AG20443 (cell line): ENCODE measurements around the gene GGTLC2.
"Not testable (repeated sequence)": the region's sequence is repeated elsewhere in the genome, so short reads cannot be mapped to it uniquely, and the experiment has no call there.

ENCODE experiments used
- DNase-seq: peaks from one replicate; pipeline ENCODE4 v3.0.0; 2012; ENCODE audit warnings: low spot score, mixed read lengths

GGTLC2 gene

DNA sequence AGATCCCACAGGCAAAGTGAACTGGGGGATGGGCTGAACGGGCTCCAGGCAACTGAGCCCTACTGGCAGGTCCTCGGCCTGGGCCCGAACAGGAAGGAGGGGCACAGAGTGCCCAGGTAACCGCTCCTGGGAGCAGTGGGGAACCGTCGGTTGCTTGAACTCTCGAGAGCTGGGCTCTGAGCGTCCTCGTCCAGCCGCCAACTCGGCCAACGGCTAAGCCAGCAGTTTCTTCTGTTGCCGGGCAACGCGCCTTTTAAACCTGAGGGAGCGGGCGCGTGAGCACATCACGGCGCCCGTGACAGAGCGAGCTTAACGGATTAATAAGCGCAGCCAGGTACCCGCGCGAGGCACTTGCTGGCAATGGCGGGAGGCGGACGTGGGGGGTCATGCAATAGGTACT lies at the start of gene GGTLC2:
Gene GGTLC2, plus strand, starts transcription at position 301 of the 400 bp plus-strand sequence. CDS start 1,732 bp downstream, outside the sequence.
- not testable (repeated sequence) for DNase-seq

DNA sequence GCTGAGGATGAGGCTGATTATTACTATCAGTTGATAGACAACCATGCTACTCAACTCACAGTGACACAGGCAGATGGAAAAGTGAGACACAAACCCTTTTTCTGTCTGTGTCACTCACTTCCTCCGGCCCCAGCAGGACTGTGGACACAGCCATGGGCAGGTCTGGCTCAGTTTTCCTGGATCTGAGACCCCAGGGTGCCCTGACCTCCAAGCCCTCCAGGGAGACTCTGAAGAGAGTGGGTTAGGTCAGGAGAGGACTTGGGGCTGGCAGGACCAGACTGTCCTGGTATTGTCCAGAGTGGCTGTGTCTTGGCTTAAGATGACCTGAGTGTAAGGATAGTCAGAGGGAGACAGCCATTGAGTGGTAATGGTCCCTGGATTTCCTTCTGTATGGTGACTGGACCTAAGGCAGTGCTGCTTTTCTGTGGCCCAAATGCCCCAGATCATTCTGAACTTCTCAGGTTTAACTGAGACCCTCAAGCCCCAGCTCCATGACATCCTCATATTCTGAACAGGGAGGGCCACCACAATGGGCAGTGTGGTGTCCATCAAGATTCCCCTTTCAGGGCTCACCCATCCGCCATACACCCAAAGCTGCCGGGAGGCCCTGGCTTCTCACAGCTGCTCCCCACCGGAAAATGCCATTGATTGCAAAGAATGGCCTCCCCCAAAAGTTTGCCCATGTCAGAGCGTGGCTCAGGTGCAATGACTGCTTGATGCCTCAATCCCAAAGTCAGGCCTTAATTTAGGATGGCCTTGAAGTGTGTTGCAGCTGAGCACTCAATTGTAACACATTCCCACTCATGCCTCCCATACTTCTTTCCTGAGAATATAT lies 49.2 kb upstream of the GGTLC2 start:
- no peak for DNase-seq

DNA sequence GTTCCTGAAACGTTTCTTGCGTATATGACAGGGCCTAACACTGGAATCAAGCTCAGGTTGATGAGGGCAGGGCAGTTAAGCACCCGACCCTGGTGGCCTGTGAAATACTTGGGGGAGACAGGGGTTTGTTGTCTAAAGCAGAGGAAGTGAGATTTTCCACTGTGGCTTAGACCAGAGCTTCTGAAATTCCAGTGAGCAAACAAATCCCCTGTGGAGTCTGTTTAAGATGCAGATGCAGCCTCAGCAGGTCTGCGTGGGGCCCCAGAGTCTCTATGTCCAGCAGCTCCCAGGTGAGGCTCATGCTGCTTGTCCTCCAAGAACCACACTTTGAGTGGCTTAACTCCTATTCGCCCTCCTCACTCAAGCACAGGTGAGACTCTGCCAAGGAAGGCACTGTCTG lies 46.3 kb upstream of the GGTLC2 start:
- no peak for DNase-seq

DNA sequence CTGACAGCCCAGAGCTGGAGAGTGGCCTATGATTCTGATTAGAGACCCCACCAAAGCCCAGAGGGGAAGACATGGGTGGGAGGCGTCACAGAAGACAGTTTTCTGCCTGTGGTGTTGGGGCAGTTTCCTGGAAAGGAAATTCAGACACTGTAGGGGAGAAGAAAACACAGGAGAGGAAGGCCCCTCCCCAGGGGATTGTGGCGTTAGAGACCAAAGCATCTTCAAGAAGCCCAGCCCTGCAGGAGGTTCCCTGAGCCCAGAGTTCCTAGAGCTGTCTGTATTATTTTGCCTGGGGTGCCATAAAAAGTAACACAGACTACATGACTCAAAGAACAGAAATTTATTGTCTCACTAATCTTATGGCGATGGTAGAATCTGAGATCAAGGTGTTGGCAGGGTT lies 45.2 kb upstream of the GGTLC2 start:
- DNase-seq = no peak

DNA sequence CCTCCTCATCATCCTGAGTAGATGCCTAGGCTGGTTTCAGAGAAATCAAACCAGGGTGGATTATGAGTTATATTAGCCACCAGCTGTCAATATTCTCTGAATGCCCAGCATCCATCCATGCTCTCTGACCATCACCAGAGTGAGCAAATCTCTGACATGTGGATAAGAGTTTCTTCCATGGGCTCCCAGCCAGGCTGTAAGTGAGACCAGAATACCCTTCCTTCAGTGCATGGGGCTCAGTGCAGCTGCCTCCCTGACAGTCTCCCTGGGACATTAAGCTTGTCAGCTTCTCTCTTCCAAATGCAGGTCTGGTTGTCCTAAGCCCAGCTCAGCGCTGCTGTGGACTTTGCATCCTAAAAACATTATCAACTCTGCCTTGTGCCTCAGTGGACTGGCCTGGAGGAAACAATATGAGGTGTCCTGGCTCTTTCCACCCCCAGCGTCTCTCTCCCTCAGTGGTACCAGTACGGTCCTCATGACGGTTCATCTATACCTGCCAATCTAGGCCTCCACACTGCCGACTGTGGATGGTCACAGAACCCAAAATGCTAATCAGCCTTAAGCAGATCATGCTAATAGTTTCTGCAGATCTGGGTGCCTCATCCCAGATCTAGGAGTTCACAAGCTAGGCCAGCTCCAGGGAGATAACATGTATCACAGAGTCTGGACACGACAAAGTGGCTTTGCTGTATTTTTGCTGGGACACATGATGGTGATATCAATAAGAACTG lies 43.7 kb upstream of the GGTLC2 start:
- no peak for DNase-seq

DNA sequence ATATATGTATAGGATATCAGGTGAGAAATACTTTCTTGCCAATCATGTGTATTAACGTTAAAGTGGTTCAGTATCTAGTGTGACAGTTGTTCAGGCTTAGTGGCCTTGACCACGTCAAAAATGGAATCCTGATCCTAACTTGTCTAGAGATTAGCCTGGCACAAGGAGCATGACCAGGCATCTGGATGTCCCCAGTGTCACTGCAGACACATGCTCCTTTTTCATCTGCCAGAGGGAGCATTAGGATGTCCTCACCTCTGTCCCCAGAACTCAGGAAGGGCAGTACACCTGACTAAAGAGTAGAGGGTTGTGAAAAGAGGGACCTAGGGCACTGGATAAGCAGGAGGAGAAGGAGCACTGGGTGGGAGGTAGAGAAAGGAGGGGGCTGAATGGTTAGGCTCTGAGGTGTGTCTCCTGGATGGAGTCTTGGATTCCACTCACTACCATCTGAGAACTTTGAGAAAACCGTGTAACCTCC lies 40.9 kb upstream of the GGTLC2 start:
- DNase-seq = no peak

DNA sequence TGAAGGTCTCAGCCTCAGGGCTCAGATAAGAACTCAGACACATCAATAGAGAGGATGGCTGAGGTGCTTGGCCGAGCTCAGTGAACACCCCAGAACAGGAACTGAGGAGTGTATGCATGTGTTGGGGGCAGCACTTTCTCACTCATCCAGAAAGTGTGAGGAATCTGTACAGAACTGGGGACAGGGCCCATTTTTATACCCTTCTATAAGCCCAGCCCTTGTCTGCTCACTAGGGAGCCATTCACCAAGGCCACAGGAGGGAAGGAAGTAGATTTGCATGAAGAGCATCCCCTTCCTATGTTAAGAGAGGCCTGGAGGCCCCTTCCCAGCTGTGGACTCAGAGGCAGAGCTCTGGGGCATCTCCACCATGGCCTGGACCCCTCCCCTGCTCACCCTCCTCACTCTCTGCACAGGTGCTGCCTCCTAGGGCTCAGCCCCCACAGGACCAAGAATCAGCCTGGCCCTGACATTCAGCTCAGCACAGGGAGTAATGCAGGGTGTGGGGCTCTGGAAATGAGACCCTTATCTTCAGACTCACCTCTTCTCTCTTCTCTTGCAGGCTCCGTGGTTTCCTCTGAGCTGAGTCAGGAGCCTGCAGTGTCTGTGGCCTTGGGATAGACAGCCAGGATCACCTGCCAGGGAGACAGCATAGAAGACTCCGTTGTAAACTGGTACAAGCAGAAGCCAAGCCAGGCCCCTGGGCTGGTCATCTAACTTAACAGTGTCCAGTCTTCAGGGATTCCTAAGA lies 39.9 kb upstream of the GGTLC2 start:
- DNase-seq = no peak

DNA sequence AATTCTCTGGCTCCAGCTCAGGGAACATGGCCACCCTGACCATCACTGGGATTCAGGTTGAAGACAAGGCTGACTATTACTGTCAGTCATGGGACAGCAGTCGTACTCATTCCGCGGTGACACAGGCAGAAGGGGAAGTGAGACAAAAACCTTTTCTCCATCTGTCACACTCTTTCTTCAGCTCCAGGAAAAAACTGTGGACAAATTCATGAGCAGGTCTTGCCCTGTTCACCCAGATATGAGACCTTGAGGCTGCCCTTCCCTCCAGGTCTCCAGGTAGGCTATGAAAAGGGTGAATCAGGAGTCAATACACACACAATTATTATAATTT lies 39.4 kb upstream of the GGTLC2 start:
- no peak for DNase-seq

DNA sequence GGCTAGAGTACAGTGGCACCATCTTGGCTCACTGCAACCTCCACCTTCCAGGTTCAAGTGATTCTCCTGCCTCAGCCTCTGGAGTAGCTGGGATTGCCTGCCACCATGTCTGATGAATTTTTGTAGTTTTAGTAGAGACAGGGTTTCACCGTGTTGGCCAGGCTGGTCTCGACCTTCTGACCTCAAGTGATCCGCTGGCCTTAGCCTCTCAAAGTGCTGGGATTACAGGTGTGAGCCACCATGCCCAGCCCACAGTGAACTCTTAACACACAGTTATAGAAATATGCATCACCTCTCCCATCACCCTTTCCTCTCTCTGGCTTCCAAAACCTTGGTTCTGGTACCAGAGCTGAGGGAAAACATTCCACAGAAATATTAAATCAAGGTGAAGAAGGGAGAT lies 36.4 kb upstream of the GGTLC2 start:
- not testable (repeated sequence) for DNase-seq

DNA sequence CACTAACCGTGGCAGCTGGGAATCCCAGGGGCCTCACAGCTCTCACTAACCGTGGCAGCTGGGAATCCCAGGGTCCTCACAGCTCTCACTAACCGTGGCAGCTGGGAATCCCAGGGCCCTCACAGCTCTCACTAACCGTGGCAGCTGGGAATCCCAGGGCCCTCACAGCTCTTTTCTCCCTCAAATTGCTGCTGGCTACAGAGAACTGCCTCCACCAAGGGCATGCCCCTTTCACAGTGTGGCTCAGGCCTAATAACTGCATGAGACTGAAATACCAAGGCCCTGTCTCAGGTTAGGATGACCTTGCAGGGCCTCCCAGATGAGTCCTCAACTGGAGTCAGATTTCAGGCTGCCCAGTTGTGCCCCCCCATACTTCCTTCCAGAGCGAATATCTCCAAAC lies 35.1 kb upstream of the GGTLC2 start:
- no peak for DNase-seq

DNA sequence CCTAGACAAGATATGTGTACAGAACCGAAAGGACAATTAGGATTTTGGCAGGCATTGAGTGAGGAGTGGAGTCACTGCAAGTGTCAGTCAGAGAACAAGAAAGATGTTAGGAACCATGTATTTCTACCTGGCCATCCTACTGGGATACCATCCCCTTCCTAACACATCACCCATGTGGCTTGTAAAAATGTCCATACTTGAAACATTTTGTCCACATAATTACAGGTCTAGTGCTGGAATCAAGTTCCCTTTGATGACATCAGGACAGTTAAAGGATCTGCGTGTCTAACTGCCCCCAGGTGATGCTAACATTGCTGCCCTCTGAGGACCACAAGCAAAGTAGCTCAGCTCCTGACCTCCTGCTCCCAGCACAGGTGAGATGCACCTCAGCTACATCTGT lies 31.9 kb upstream of the GGTLC2 start:
- DNase-seq = no peak

DNA sequence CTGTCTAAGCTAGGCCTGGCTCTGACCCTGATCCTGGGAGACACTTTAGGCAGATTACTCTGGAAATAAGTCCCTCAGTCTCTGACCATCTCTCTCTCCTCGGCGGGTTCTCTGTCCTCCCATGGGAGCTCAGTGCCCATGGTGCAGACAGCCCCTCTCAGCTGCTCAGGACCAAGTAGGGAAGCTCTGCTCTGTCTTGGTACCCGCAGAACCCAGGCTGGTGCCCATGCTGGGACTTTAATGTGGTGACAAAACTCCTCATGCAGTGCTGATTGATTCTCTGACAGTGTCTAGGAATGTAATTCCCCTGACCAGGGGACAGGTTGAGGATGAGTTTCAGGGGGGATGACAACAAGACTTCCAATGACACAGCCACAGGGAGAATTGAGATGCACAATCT lies 30.3 kb upstream of the GGTLC2 start:
- DNase-seq = no peak

DNA sequence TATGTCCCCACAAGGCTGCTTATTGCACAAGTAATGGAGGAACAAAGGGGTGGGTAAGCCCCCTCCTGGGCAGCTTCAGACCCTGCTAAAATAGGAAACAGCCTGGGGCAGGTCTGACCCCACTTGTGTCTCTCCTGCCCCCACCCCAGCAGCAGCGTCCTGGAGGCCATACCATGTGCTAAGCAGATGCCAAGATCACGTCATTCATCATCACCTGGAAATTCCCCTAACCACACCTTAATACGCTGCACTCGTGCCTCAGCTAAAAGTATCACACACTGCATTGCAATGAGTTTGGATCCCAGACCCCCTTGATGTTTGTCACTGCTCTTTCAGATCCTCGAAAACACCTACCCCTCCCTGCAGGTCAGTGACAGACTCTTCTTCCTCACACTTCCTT lies 27.8 kb upstream of the GGTLC2 start:
- DNase-seq = no peak

DNA sequence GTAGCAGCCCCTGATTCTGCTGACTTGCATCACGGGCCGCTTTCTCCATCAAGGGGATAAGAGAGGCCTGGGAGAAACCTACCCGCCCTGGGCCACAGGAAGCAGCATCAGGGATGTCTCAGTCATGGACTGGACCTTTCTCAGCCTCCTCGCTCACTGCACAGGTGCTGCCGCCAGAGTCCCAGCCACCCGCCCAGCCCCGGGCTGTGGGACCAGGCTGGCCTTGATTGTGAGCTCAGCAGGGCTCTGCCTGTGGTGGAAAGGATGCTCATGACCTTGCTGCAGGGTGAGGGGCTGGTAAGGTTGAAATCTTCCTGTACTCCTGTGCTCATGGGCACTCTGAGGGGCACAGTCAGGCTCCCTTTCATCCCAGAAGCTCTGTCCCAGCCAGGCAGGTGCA lies 26.0 kb upstream of the GGTLC2 start:
- no peak for DNase-seq

DNA sequence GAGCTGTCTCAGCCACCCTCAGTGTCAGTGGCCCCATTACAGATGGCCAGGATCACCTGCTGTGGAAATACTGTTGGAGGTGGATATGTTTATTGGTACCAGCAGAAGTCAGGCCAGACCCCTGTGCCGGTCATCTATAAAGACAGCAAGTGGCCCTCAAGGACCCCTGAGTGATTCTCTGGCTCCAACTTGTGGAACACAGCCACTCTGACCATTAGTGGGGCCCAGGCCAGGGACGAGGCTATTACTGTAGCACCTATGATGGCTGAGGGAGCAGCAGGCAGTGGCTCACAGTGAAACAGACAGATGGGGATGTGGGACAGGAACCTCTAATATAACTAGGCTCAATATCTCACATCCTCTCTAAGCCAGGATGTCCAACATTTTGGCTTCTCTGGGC lies 25.5 kb upstream of the GGTLC2 start:
- no peak for DNase-seq

DNA sequence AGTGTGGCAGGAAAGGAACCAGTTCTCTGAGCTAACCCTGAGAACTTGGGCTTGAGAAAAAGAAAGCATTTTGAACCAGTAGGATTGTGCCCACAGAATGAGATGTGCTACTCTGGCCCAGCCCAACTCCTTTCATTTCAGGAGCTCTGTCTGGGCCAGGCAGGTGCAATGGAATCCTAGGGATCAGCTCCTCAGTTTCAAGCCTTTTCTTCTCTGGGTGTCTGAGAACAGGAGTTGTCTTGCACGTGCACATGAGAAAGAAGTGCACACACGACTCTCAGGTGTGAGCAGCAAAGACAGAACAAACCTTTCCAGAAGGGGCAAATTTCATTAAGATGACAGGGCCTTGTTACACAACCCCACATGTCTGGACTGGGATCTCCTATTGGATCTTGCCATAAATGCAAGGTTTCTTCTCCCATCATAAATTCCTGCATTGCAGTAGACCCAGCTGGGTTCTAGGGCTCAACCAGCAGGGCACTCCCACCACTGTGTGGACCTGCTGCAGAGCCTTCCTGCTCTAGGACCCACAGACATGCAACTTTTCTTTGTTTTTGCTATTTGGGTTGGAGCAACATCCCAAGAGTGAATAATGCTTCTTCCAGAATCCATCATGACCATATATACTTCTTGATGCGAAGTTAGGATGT lies 24.5 kb upstream of the GGTLC2 start:
- no peak for DNase-seq

DNA sequence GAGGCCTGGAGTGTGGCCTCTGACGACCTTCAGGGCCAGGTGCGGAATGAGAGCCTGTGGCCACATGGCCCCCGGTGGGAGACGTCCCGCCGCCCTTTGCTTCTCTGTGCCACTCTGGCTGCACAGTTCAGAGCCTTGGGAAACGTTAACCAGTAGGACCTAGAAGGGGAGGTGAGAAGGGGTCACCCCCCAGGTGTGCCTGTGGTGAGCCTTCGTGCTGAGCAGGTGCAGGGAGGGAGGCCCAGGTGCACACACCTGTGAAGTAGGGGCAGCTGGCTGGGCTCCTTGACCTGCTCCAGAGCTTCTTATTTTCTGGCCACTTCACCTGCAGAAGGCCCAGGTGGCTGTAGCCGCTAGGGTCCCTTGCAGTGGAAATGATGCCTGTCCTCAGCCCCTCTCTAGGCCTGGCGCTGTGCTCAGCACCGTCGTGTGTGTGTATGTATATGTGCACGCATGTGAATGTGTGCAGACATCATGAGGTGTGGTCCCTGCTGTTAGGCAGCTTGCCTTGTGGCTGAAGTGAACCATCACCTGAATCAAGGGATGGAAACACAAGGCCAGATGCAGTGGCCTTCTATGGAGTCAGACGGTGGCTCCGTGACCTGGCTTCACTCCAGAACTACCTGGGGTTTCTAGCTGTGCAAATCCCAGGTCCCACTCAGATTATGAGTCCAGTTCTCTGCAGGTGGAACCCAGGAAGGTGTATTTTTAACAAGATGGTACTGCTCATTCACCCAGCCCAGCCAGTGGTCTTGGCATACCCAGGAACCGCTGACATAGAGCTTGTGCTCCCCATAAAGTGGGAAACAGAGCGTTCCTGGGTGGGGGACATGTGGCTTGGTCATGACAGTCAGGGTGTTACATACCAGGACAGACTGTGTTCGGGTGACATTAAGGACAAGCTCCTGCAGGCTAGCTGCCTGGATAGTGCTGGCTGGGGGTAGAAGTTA lies 15.6 kb upstream of the GGTLC2 start:
- DNase-seq = not testable (repeated sequence)

DNA sequence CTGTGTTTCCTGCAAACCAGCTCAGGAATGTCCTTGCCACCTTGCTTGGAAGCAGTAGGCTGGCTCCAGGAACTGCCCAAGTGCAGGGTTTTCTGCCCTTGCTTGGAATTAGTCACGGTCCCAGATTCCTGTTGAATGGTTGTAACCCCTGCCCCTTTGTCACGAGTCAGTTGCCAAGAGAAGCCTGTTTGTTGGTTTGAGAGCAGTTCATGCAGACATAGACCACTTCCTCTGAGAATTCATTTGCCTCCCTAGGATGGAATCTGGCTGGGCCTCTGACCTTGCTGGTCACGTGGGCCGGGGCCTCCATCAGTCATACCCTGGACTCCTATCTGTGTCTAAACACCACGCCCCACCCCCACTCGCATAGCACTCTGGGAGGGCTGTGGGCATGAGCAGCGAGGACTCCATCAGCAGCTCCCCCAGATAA lies 13.2 kb upstream of the GGTLC2 start:
- not testable (repeated sequence) for DNase-seq

DNA sequence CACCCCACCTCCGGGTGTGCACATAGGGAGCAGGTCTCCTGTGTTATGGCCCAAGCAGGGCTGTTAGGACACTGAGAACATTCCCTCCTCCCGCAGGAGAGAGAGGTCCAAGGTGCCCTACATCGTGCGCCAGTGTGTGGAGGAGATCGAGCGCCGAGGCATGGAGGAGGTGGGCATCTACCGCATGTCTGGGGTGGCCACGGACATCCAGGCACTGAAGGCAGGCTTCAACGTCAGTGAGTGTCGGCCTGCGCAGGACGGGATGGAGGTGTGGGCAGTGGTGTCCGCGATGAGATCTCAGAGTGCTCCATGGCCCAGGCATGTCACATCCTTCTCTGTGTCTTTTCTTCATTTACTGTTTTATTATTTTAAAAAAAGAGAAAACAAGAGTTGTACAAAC lies 12.2 kb upstream of the GGTLC2 start:
- not testable (repeated sequence) for DNase-seq

DNA sequence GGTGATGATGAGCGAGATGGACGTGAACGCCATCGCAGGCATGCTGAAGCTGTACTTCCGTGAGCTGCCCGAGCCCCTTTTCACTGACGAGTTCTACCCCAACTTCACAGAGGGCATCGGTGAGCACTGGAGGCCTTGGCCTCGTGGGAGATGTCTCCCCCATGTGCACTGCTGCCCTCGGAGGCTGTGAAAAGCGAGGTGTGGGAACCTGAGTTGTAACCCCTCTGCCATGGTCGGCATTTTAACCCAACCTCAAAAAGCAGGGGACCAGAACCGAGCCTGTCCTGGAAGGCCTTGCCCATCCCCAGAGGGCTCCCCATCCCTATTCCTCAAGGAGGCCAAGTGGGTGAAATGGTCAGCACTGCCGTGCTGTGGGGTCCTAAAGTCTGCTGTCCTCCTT lies 10.9 kb upstream of the GGTLC2 start:
- DNase-seq = peak; percentile 0

DNA sequence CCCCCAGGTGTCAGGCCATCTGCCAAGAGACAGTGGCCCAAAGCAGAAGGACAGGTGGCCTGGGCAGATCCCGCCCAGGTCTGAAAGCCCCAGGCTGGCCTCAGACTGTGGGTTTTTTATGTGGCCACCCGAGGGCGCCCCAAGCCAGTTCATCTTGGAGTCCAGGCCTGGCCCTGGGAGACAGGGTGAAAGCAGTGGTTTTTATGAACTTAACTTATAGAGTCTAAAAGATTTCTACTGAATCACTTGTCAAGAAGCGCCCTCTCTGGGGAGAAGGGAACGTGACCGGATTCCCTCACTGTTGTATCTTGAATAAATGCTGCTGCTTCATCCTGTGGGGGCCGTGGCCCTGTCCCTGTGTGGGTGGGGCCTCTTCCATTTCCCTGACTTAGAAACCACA lies 8.2 kb upstream of the GGTLC2 start:
- DNase-seq = not testable (repeated sequence)
